Smooth muscle cell (in vitro differentiated cells): ENCODE measurements around the gene ZNF281. TPM values are rescaled to one million over a fixed set of nuclear protein-coding genes. Genes with fewer than 3 reads are reported as not detected.
A peak's percentile ranks its signal among the peaks of the same experiment; 100 is the strongest.
"Not testable (repeated sequence)": the region's sequence is repeated elsewhere in the genome, so short reads cannot be mapped to it uniquely, and the experiment has no call there.

Experiments
- DNase-seq: peaks from one replicate; lab custom pipeline; 2025; ENCODE audit not compliant: unreplicated experiment; lab: John Stamatoyannopoulos, UW
- H2AFZ ChIP-seq: fragments of 200-600 bp; sonication (generic); 2 replicates; pipeline ENCODE4 v1.6.0; 2016; ENCODE audit warnings: antibody characterized with exemption, low read depth, mild to moderate bottlenecking
- H3F3A ChIP-seq: fragments of 200-600 bp; sonication (generic); 2 replicates; pipeline ENCODE4 v1.6.0; 2017; ENCODE audit warnings: antibody characterized with exemption, low read depth
- H3K27ac ChIP-seq: fragments of 200-600 bp; sonication (generic); 2 replicates; pipeline ENCODE4 v1.5.1; 2016; ENCODE audit warnings: low read depth, mild to moderate bottlenecking
- H3K27me3 ChIP-seq: fragments of 200-600 bp; sonication (generic); 2 replicates; pipeline ENCODE4 v1.6.1; 2016; ENCODE audit warnings: low read depth, mild to moderate bottlenecking
- H3K36me3 ChIP-seq: fragments of 200-600 bp; sonication (generic); 2 replicates; pipeline ENCODE4 v1.5.1; 2016; ENCODE audit warnings: low read depth
- H3K4me1 ChIP-seq: fragments of 200-600 bp; sonication (generic); 2 replicates; pipeline ENCODE4 v1.5.1; 2016; ENCODE audit warnings: low read depth
- H3K4me2 ChIP-seq: fragments of 200-600 bp; sonication (generic); 2 replicates; pipeline ENCODE4 v1.6.0; 2016; ENCODE audit warnings: mild to moderate bottlenecking
- H3K4me3 ChIP-seq: fragments of 200-600 bp; sonication (generic); 2 replicates; pipeline ENCODE4 v1.5.1; 2016; ENCODE audit warnings: mild to moderate bottlenecking
- H3K79me2 ChIP-seq: fragments of 200-600 bp; sonication (generic); 2 replicates; pipeline ENCODE4 v1.6.0; 2016; ENCODE audit warnings: low read depth, mild to moderate bottlenecking
- H3K9ac ChIP-seq: fragments of 200-600 bp; sonication (generic); 2 replicates; pipeline ENCODE4 v1.6.0; 2016; ENCODE audit warnings: low read depth
- H3K9me3 ChIP-seq: fragments of 200-600 bp; sonication (generic); replicated peaks from 2 replicates; pipeline ENCODE4 v1.5.1; 2016; ENCODE audit warnings: low read depth
- H4K20me1 ChIP-seq: fragments of 200-600 bp; sonication (generic); 2 replicates; pipeline ENCODE4 v1.6.0; 2016; ENCODE audit warnings: low read depth
- CTCF ChIP-seq: fragments of 200-600 bp; sonication (generic); IDR thresholded peaks from 2 replicates; pipeline ENCODE4 v1.5.1; 2017; ENCODE audit warnings: borderline replicate concordance, mild to moderate bottlenecking, antibody characterized with exemption; ENCODE audit not compliant: insufficient read depth, poor library complexity, severe bottlenecking
- WGBS: methylation state at CpG from one replicate; pipeline ENCODE4 v1.1.7; 2016; ENCODE audit warnings: low lambda C conversion rate; 5-methylcytosine and 5-hydroxymethylcytosine counted together
- polyA plus RNA-seq: library from polyadenylated mRNA; unstranded; fragments of >200 nt; fragmentation: Nextera tagmentation; extraction: Ambion mirVana; gene quantifications from 2 replicates; pipeline ENCODE4 v1.2.1, GENCODE V29; 2016
- total RNA-seq: library from RNA; depleted of rRNA; stranded (reverse); fragments of >200 nt; gene quantifications from 2 replicates; pipeline ENCODE4 v1.2.3, GENCODE V29; 2014

Gene ZNF281
- total and polyA plus RNA-seq, 2 experiments from 2014 or later: 34.4 to 59.4 TPM

GRCh38 chr1:200414657-200415056, 4.8 kb upstream of the ZNF281 start:
- no peak overlapping the region for H2AFZ ChIP-seq
- WGBS: 93% methylated on average over 4 of the region's 4 CpGs

GRCh38 chr1:200413766-200414165, 3.9 kb upstream of the ZNF281 start:
- not testable (repeated sequence) for DNase-seq, H2AFZ ChIP-seq, H4K20me1 ChIP-seq, H3K36me3 ChIP-seq, H3K4me3 ChIP-seq, H3K9me3 ChIP-seq, H3K27me3 ChIP-seq, H3K9ac ChIP-seq, H3K4me2 ChIP-seq
- 52% methylated on average over 11 of the region's 11 CpGs for WGBS
- peaks cover 10% of the 10 kb centered on the region for H3K79me2 ChIP-seq
- peaks cover 18% of the 10 kb centered on the region for H3K4me1 ChIP-seq
- peaks cover 12% of the 10 kb centered on the region for H3F3A ChIP-seq
- H3K27ac ChIP-seq: peak overlapping the region; percentile 14

More at GRCh38 chr1:200414657-200415056, 4.8 kb upstream of the ZNF281 start:
- Histone ChIP-seq H3K27ac (peak overlapping the region; percentile 98), H4K20me1 (no peaks in the 10 kb centered on the region), H3F3A (peaks cover 12% of the 10 kb centered on the region), H3K36me3 (no peaks in the 10 kb centered on the region), H3K4me2 (no peak overlapping the region), H3K27me3 (no peaks in the 10 kb centered on the region), H3K4me1 (peaks cover 16% of the 10 kb centered on the region), H3K4me3 (no peak overlapping the region), H3K79me2 (peaks cover 1% of the 10 kb centered on the region), H3K9ac (no peak overlapping the region), H3K9me3 (no peaks in the 10 kb centered on the region)
- no peak for TF ChIP-seq CTCF
- DNase-seq: no peak

- TF ChIP-seq CTCF: no peak
- 7% methylated on average over 20 of the region's 20 CpGs for WGBS
- Histone ChIP-seq H3K4me2 (peak overlapping the region; percentile 96), H3K27me3 (no peaks in the 10 kb centered on the region), H3K9me3 (no peaks in the 10 kb centered on the region), H2AFZ (peak overlapping the region; percentile 93), H3K79me2 (peaks cover 32% of the 10 kb centered on the region), H3F3A (peaks cover 12% of the 10 kb centered on the region), H3K4me1 (peaks cover 39% of the 10 kb centered on the region), H4K20me1 (peaks cover 22% of the 10 kb centered on the region), H3K27ac (peak overlapping the region; percentile 30), H3K4me3 (peak overlapping the region; percentile 82), H3K36me3 (no peaks in the 10 kb centered on the region), H3K9ac (no peak overlapping the region)
- DNase-seq: no peak
Measured at GRCh38 chr1:200411406-200412257, 1.8 kb upstream of the ZNF281 start.

- peaks cover 43% of the 10 kb centered on the region for H3K79me2 ChIP-seq
- peaks cover 51% of the 10 kb centered on the region for H3K4me1 ChIP-seq
- H3K4me2 ChIP-seq: peak overlapping the region; percentile 96
- H3K4me3 ChIP-seq: peak overlapping the region; percentile 82
- no peak overlapping the region for H3K9ac ChIP-seq
- peak overlapping the region; percentile 81 for H2AFZ ChIP-seq
- peak overlapping the region; percentile 30 for H3K27ac ChIP-seq
- no peaks in the 10 kb centered on the region for H3K9me3 ChIP-seq
- no peaks in the 10 kb centered on the region for H3K27me3 ChIP-seq
- 6% methylated on average over 8 of the region's 8 CpGs for WGBS
- TF ChIP-seq CTCF: no peak
- peaks cover 33% of the 10 kb centered on the region for H4K20me1 ChIP-seq
- H3K36me3 ChIP-seq: no peaks in the 10 kb centered on the region
- H3F3A ChIP-seq: peaks cover 7% of the 10 kb centered on the region
- no peak for DNase-seq
Measured at GRCh38 chr1:200410566-200410878, 686 bp upstream of the ZNF281 start.
